GM21360 (cell line): ENCODE measurements around the gene EDN2.

Experiments
- ATAC-seq: cut with Tn5 transposase; IDR thresholded peaks from one replicate; pipeline ENCODE4 v1.9.1; 2021; ENCODE audit warnings: mild to moderate bottlenecking, moderate library complexity; ENCODE audit not compliant: unreplicated experiment

EDN2 gene

GRCh38 chr1:41468122-41468762, 16.2 kb downstream of the EDN2 start:
- ATAC-seq: no peak

DNA sequence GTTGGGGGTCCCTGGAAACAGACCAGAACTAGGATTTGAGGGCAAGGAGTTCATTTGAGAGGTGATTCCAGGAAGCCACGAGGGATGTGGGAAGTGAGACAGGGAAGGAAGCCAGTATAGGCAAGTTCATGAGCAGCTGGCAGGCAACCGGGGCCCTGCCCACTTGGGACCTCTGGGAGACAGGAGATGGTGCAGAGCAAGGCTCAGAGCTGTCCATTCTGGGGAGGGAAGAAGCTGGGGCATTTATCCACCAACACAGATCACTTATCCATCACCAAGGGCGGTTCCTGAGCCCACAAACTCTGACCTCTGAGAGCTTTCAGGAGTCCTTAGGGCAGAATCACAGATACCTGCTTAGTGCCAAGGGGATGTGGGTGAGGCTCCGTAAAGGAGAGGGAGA, 16.8 kb downstream of the EDN2 start:
- ATAC-seq: no peak

DNA sequence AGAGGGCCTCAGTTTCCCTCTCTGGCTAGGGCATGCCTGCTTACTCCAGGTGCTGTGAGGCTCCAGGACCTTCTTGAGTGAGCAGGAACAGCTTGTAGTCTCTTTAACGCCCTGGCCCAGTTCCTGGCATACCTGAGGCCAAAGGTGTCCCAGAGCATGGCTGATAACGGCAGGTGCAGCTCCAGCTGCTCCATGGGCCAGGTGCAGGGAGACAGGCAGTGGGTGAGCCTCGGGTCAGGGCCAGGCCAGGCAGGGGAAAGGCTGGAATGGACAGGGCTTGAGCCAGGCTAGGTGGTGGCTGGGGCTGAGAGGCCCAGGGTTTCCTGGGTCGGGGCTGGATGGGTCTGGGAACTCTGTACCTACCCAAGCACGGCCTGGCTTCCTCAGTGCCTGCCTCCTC, 18.3 kb downstream of the EDN2 start:
- ATAC-seq: no peak

GRCh38 chr1:41465741-41466140, 18.7 kb downstream of the EDN2 start:
- no peak for ATAC-seq

GRCh38 chr1:41464885-41465284, 19.6 kb downstream of the EDN2 start:
- no peak for ATAC-seq

GRCh38 chr1:41463516-41463915, 21.0 kb downstream of the EDN2 start:
- no peak for ATAC-seq

GRCh38 chr1:41462680-41463004, 21.8 kb downstream of the EDN2 start:
- ATAC-seq: no peak

DNA sequence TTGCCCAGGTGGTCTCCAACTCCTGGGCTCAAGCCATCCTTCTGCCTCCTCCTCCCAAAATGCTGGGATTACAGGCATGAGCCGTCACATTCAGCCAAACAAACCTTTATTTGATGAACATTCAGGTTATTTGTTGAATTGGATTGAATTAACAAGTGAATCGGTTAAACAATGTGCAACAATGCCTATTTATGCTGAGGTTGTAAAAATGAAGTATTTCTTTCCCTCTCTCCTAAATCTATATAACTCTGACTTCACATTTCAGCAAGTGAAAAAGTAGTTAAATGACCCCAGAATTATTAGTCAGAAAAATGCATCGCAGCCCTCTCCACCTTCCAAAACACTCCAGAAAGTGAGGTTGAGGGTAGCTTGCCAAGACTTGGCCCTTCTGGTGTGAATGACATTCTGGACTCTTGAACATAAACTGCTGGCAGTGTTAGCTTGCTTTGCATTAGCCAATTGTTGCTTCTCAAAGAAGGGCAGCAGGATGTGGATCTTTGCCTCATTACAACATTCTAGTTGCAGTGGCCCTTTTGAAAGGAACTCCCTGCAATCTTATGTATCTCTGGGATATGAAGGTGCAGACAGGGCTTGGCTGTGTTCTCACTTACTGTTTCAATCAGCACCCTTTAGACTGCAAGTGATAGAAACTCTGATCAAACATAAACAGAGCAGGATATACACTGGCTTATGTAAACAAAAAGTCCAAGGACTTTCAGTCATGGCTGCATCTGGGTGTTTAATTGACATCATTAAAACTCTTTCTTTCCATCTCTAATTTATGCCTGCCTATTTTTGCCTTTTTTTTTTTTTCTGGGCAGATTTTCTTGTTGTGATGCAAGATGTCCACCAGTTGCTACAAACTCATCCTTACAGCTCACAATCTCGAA, 22.4 kb downstream of the EDN2 start:
- no peak for ATAC-seq

- ATAC-seq: no peak
Measured at GRCh38 chr1:41456847-41457540, 27.5 kb downstream of the EDN2 start.

DNA sequence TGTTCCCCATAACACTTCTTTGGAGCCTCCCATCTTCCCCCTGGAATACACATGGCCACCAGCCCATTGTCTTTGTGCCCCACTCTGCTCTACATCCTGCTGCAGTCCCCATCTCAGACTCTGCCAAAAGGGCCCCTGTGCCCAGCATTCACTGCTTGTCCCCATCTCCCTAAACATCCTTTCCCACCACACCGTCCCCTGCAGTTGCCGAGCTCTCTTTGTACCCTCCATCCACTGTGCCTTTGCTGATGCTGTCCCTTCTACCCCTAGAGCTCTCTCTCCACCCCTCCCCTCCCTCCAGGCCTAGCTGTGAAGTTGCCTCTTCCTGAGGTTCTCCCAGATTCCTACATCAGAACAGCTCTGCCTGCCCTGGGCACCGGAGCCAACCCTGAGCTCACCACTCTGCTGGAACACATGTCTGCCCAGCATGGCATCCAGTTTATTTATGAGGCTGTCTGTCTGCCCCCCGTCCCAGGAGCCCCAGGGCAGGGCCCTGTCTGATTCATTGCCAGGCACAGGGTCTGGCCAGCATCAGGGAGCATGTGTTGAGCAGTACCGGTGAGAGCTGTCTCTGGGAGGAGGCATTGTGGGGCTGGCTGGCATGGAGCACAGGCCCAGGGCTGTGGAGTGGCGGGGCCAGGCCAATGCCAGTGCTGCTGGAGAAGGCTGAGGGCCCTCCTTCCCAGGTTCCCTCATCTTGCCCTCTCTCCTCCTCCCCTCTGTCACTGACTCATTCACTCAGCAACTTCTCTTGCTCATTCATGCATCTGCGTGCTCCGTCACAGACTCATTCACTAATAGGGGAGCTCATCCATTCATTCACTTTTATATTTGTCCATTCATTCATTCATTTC, 28.8 kb downstream of the EDN2 start:
- ATAC-seq: no peak

DNA sequence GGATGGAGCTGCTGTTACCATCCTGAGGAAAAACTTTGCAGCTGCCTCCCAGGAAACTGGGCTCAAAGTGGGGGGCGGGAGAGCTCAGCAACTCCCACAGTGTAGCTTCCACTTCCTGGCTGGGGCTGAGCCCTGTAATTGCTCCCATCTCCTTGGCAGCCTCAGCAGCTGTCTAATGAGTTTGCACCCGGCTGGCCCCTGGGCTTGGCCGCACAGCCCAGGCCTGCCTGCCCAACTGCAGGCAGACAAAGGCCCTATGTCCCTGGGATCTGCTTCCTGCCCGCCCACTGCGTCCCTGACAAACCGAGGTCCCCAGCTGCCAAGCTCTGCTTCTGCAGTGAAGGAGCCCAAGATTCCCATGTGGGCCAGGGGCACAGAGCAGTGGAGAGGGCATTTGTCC, 30.1 kb downstream of the EDN2 start:
- no peak for ATAC-seq

DNA sequence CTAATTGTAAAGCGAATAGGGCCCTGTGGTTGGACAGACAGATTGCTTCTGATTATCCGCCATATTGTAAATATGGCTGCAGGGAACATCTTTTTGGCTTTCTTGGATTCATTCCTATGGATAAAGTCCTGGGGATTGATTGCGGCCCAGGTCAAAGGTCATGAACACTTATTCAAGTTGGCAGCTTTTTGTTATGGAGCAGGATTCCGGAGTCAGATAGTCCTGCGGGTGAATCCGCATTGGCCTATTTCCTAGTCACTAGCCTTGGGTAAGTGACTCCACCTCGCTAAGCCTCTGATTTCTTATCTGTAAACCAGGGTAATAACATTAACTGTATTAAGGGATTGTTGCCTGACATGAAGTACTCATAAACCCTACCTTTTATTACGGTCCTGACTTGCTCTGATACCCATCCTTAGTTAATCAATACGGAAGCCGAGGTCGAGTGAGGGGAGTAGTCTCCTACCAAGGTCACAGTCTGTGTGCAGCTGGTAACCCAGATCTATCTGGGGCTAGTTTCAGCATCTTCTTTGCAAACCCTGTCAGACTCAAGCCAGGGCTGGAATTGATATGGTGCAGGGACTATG, 31.7 kb downstream of the EDN2 start:
- ATAC-seq: no peak

DNA sequence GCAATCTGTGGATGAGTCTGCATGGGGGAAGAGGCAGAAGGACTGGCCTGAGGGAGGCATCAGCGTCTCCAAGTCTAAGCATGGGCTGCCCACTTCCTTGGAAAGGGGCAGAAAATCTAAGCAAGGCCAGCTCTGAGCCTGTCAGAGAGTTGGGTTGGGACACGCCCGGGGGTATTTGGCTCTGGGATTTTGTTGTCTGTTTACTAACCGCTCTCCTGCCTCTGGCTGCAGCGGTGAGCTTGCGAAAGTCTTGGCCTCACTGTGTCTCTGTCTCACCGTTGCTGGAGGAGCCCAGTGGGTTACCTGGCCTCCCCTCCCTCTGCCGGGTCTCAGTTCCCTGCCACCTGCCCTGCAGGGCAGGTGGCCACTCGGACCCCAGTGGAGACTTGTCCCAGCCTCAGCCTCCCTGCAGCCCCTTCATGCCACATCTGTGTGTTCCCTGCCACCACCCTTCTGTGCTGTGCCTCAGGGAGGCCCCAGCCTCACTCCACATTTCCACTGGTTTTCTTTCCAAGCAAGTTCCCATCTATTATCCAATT, 33.7 kb downstream of the EDN2 start:
- ATAC-seq: no peak

- no peak for ATAC-seq
Measured at GRCh38 chr1:41449326-41449921, 35.1 kb downstream of the EDN2 start.

GRCh38 chr1:41448821-41449220, 35.7 kb downstream of the EDN2 start:
- ATAC-seq: no peak

GRCh38 chr1:41447995-41448770, 36.3 kb downstream of the EDN2 start:
- ATAC-seq: no peak

GRCh38 chr1:41446851-41447610, 37.5 kb downstream of the EDN2 start:
- no peak for ATAC-seq

- no peak for ATAC-seq
Measured at GRCh38 chr1:41444785-41445184, 39.7 kb downstream of the EDN2 start.

DNA sequence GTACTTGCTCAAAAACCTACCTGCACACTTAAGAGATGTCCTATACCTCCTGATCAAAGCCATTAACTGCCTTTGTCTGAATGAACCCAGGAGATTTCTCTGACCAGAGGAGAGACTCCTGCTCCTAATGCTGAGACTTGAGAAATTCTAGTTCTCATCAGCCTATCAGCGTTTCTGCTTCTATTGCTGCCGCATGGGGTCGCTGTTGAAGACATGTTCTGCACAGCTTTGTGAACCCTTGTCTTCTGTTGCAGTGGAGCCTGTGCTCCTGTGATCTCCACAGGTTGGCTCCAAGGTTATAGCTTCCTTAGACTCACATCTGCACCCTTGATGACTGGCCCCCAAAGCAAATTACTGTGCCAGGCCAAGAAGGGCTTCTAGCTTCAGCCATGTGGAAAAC, 40.2 kb downstream of the EDN2 start:
- ATAC-seq: no peak
